Activated CD8-positive, alpha-beta memory T cell treated with anti-CD3 and anti-CD28 coated beads for 48 hours (primary cell): Measurements from ENCODE around the gene SLC15A3.

Source experiments
- DNase-seq, 3 experiments: peaks; one replicate each; pipeline ENCODE4 v3.0.0-alpha.2; 2020; ENCODE audit warnings: low read depth in 2 of 3, low spot score in 2 of 3

SLC15A3 gene

GRCh38 chr11:60930394-60930793 is 21.6 kb downstream of the SLC15A3 start:
- DNase-seq: no peak

GRCh38 chr11:60929764-60930163 is 22.2 kb downstream of the SLC15A3 start:
- DNase-seq: no peak

GRCh38 chr11:60928563-60929001 is 23.4 kb downstream of the SLC15A3 start:
- DNase-seq: no peak

GRCh38 chr11:60927600-60927999 is 24.4 kb downstream of the SLC15A3 start:
- no peak for DNase-seq

- no peak for DNase-seq
Observed at GRCh38 chr11:60927061-60927592, 24.8 kb downstream of the SLC15A3 start.

- no peak for DNase-seq
Observed at GRCh38 chr11:60926500-60926899, 25.5 kb downstream of the SLC15A3 start.

- DNase-seq: no peak
Observed at GRCh38 chr11:60925868-60926267, 26.1 kb downstream of the SLC15A3 start.

GRCh38 chr11:60924906-60925853 is 26.8 kb downstream of the SLC15A3 start:
- DNase-seq: no peak

GRCh38 chr11:60924110-60924905 is 27.7 kb downstream of the SLC15A3 start, which contains the start of gene TMEM132A:
TMEM132A (plus strand) TSS chr11:60924460; CDS start chr11:60924634, 174 bp downstream.
- DNase-seq: no peak

- no peak for DNase-seq
Observed at GRCh38 chr11:60923800-60924109, 28.2 kb downstream of the SLC15A3 start.

- DNase-seq: no peak
Observed at GRCh38 chr11:60923326-60923725, 28.6 kb downstream of the SLC15A3 start.

- no peak for DNase-seq
Observed at GRCh38 chr11:60922906-60923305, 29.1 kb downstream of the SLC15A3 start.

GRCh38 chr11:60921777-60922335 is 30.1 kb downstream of the SLC15A3 start:
- DNase-seq: no peak

- DNase-seq: no peak
Observed at GRCh38 chr11:60921259-60921658, 30.7 kb downstream of the SLC15A3 start.

- DNase-seq: no peak
Observed at GRCh38 chr11:60919956-60920355, 32.0 kb downstream of the SLC15A3 start.

- DNase-seq: no peak
Observed at GRCh38 chr11:60919320-60919719, 32.7 kb downstream of the SLC15A3 start.

- DNase-seq: no peak
Observed at GRCh38 chr11:60918939-60919265, 33.1 kb downstream of the SLC15A3 start.

GRCh38 chr11:60918251-60918938 is 33.6 kb downstream of the SLC15A3 start:
- DNase-seq: no peak

GRCh38 chr11:60917267-60917666 is 34.7 kb downstream of the SLC15A3 start:
- DNase-seq: no peak

GRCh38 chr11:60916669-60917206 is 35.2 kb downstream of the SLC15A3 start:
- DNase-seq: no peak
